Hepatocyte (in vitro differentiated cells): ENCODE data around the gene USP6NL. TPM values are rescaled to one million over a fixed set of nuclear protein-coding genes. Genes with fewer than 3 reads are reported as not detected.

Experiments used
- DNase-seq: peaks from one replicate; pipeline ENCODE4 v3.0.0-alpha.2; 2016; ENCODE audit warnings: low spot score
- H2AFZ ChIP-seq: fragments of 200-600 bp; sonication (generic); 2 replicates; pipeline ENCODE4 v1.6.0; 2016; ENCODE audit warnings: antibody characterized with exemption, mild to moderate bottlenecking
- H3K27ac ChIP-seq: fragments of 200-600 bp; sonication (generic); 2 replicates; pipeline ENCODE4 v1.5.1; 2016; ENCODE audit warnings: mild to moderate bottlenecking
- H3K27me3 ChIP-seq: fragments of 200-600 bp; sonication (generic); 2 replicates; pipeline ENCODE4 v1.6.1; 2016
- H3K36me3 ChIP-seq: fragments of 200-600 bp; sonication (generic); replicated peaks from 2 replicates; pipeline ENCODE4 v1.5.1; 2016; ENCODE audit warnings: low read depth; ENCODE audit not compliant: insufficient read depth
- H3K4me1 ChIP-seq: fragments of 200-600 bp; sonication (generic); 2 replicates; pipeline ENCODE4 v1.5.1; 2016; ENCODE audit warnings: mild to moderate bottlenecking, moderate library complexity; ENCODE audit not compliant: insufficient read depth
- H3K4me2 ChIP-seq: fragments of 200-600 bp; sonication (generic); 2 replicates; pipeline ENCODE4 v1.6.0; 2016
- H3K4me3 ChIP-seq: fragments of 200-600 bp; sonication (generic); 2 replicates; pipeline ENCODE4 v1.5.1; 2016; ENCODE audit warnings: mild to moderate bottlenecking
- H3K79me2 ChIP-seq: fragments of 200-600 bp; sonication (generic); 2 replicates; pipeline ENCODE4 v1.6.0; 2017; ENCODE audit warnings: mild to moderate bottlenecking
- H3K9me2 ChIP-seq: fragments of 200-600 bp; sonication (generic); replicated peaks from 2 replicates; pipeline ENCODE4 v1.6.0; 2017; ENCODE audit warnings: mild to moderate bottlenecking; ENCODE audit not compliant: insufficient read depth
- H3K9me3 ChIP-seq: fragments of 200-600 bp; sonication (generic); 2 replicates; pipeline ENCODE4 v1.5.1; 2016; ENCODE audit warnings: low read depth, mild to moderate bottlenecking
- H4K20me1 ChIP-seq: fragments of 200-600 bp; sonication (generic); 2 replicates; pipeline ENCODE4 v1.6.0; 2016; ENCODE audit warnings: mild to moderate bottlenecking; ENCODE audit not compliant: insufficient read depth, poor library complexity, severe bottlenecking
- CTCF ChIP-seq: fragments of 200-600 bp; sonication (generic); IDR thresholded peaks from 2 replicates; pipeline ENCODE4 v1.5.1; 2016; ENCODE audit warnings: antibody characterized with exemption, mild to moderate bottlenecking; ENCODE audit not compliant: poor library complexity
- EZH2 ChIP-seq: fragments of 200-600 bp; sonication (generic); IDR thresholded peaks from 2 replicates; pipeline ENCODE4 v1.6.1; 2016; ENCODE audit warnings: antibody characterized with exemption, mild to moderate bottlenecking, borderline replicate concordance
- EZH2phosphoT487 ChIP-seq: fragments of 200-600 bp; sonication (generic); IDR thresholded peaks from one replicate; pipeline ENCODE4 v1.6.1; 2018; ENCODE audit warnings: antibody characterized with exemption, mild to moderate bottlenecking, low read depth, moderate library complexity; ENCODE audit not compliant: unreplicated experiment, severe bottlenecking
- WGBS: methylation state at CpG from one replicate; pipeline ENCODE4 v1.1.6; 2016; ENCODE audit warnings: low lambda C conversion rate; ENCODE audit errors: missing lambda C conversion rate; 5-methylcytosine and 5-hydroxymethylcytosine counted together
- polyA plus RNA-seq: library from polyadenylated mRNA; unstranded; fragments of >200 nt; fragmentation: Nextera tagmentation; extraction: Ambion mirVana; gene quantifications from 2 replicates; pipeline ENCODE4 v1.2.1, GENCODE V29; 2016
- total RNA-seq: library from RNA; depleted of rRNA; stranded (reverse); fragments of >200 nt; gene quantifications from 2 replicates; pipeline ENCODE4 v1.2.3, GENCODE V29; 2014

The USP6NL gene
- total and polyA plus RNA-seq, 2 experiments from 2014 or later = 14.9 to 20.8 TPM

GRCh38 chr10:11483201-11484148, 128.0 kb downstream of the USP6NL start:
- Histone ChIP-seq H3K9me3 (no peaks in the 10 kb centered on the region), H3K27ac (no peak overlapping the region), H4K20me1 (no peaks in the 10 kb centered on the region), H2AFZ (no peak overlapping the region), H3K4me1 (no peaks in the 10 kb centered on the region), H3K4me3 (no peak overlapping the region), H3K9me2 (no peaks in the 10 kb centered on the region), H3K4me2 (no peak overlapping the region), H3K36me3 (no peaks in the 10 kb centered on the region), H3K27me3 (no peaks in the 10 kb centered on the region), H3K79me2 (no peaks in the 10 kb centered on the region)
- WGBS = 86% methylated on average over 3 of the region's 6 CpGs
- DNase-seq = no peak
- TF ChIP-seq CTCF = no peak
- no peak for TF ChIP-seq EZH2
- no peak for TF ChIP-seq EZH2phosphoT487

- H3K4me2 ChIP-seq = no peak overlapping the region
- no peaks in the 10 kb centered on the region for H3K9me3 ChIP-seq
- H3K27me3 ChIP-seq = no peaks in the 10 kb centered on the region
- H3K4me1 ChIP-seq = no peaks in the 10 kb centered on the region
- H3K36me3 ChIP-seq = no peaks in the 10 kb centered on the region
- TF ChIP-seq CTCF (no peak), EZH2phosphoT487 (no peak), EZH2 (no peak)
- no peaks in the 10 kb centered on the region for H3K9me2 ChIP-seq
- H2AFZ ChIP-seq = no peak overlapping the region
- no peak for DNase-seq
- no peak overlapping the region for H3K27ac ChIP-seq
- H3K79me2 ChIP-seq = no peaks in the 10 kb centered on the region
- H3K4me3 ChIP-seq = no peak overlapping the region
- H4K20me1 ChIP-seq = no peaks in the 10 kb centered on the region
Measured at GRCh38 chr10:11482306-11482705, 129.1 kb downstream of the USP6NL start.

- Histone ChIP-seq H2AFZ (no peak overlapping the region), H3K4me3 (no peak overlapping the region), H3K36me3 (no peaks in the 10 kb centered on the region), H3K4me1 (no peaks in the 10 kb centered on the region), H4K20me1 (no peaks in the 10 kb centered on the region), H3K79me2 (no peaks in the 10 kb centered on the region), H3K27ac (no peak overlapping the region), H3K9me3 (no peaks in the 10 kb centered on the region), H3K4me2 (no peak overlapping the region), H3K27me3 (no peaks in the 10 kb centered on the region), H3K9me2 (no peaks in the 10 kb centered on the region)
- TF ChIP-seq EZH2 (no peak), CTCF (no peak), EZH2phosphoT487 (no peak)
- DNase-seq = no peak
- WGBS = 96% methylated on average over 4 of the region's 4 CpGs
Measured at GRCh38 chr10:11480687-11481086, 130.8 kb downstream of the USP6NL start.
